ENCODE results near the gene RPL31.

- TF ChIP-seq POLR2A (IDR thresholded peaks at IDR 0.05) (no peak), CTCF (IDR thresholded peaks at IDR 0.05) (no peak)
Observed at GRCh38 chr2:100980046-100980445, 22.0 kb upstream of the RPL31 start.
